NCI-H1694 (cell line): Measurements from ENCODE around the gene GPR89A.
"Not testable (repeated sequence)": the region's sequence is repeated elsewhere in the genome, so short reads cannot be mapped to it uniquely, and the experiment has no call there.

Source experiments
- DNase-seq: peaks from one replicate; lab custom pipeline; 2025; lab: John Stamatoyannopoulos, UW

The GPR89A gene

DNA sequence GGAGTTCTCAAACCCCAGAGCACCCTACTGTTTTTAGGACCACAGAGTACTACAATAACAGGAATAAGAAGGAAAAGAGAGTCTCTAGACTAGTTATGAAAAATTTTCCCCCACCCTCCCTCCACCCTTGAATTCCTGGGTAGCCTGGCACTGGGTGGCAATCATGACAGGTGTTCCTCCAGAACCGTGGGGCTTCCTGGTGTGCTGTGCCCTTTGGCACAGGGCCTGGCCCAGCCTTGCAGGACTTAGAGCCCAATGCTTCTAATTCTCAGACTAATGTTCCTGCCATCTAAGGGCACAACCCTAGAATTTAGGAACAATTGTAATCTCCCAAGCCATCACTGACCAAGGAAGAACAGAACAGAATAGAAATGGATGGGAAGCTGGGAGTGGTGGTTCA is 110.0 kb downstream of the GPR89A start:
- no peak for DNase-seq

DNA sequence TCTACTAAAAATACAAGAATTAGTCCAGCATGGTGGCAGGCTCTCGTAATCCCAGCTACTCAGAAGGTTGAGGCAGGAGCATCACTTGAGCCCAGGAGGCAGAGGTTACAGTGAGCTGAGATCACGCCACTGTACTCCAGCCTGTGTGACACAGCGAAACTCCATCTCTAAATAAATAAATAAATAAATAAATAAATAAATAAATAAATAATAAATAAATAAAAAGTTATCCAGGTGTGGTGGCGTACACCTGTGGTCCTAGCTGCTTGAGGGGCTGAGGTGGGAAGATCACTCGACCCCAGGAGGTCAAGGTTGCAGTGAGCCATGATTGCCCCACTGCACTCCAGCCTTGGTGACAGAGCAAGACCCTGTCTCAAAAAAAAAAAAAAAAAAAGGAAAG is 110.7 kb downstream of the GPR89A start:
- not testable (repeated sequence) for DNase-seq

DNA sequence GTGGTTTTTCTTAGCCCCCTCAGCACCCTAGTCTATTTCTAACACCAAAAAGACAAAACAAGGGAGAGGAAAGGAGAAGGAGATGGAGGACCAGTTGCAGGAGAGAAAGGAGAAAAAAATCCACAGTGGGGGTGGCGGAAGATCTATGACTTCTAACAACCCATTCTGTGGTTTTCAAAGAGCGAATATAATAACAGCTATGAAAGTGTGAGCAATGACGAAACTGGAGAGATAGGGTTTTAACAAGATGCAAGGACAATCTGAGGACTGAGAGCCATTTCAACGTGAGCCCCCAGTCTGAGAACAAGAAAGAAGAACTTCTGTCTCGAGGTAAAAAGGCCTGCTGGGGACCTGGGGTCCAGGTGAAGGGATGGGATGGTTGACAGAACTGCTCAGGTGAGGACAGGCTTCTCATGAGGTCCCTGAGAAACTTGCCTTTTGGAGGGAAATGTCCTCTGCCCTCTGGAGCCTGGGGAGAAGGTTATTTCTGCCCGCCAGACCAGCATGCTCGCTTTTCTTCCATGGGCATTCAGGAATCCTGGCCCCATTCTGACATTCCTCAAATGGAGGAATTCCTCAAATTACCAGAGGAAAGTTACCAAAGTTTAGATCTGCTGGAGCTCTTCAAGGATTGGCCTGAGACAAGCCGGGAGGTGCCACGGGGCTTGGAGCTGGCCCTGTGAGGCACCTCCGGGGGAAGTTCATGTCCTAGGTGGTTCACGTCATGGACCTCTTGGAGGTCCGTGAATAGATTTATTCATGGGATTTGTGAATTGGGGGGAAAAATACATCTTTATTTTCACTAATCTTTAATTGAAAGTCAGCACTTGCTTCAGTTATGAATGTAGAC is 111.7 kb downstream of the GPR89A start, which contains the start of gene CD160:
CD160 (plus strand) TSS at position 270 of the 850 bp plus-strand sequence. CDS start 8,829 bp downstream, outside the sequence.
- DNase-seq = no peak
